GM19468 (cell line): ENCODE results near the gene FAM98C.

Source experiments
- ATAC-seq: cut with Tn5 transposase; IDR thresholded peaks from one replicate; pipeline ENCODE4 v1.9.1; 2021; ENCODE audit warnings: mild to moderate bottlenecking, moderate library complexity, moderate number of reproducible peaks; ENCODE audit not compliant: unreplicated experiment; ENCODE audit errors: extremely low read depth

FAM98C gene

DNA sequence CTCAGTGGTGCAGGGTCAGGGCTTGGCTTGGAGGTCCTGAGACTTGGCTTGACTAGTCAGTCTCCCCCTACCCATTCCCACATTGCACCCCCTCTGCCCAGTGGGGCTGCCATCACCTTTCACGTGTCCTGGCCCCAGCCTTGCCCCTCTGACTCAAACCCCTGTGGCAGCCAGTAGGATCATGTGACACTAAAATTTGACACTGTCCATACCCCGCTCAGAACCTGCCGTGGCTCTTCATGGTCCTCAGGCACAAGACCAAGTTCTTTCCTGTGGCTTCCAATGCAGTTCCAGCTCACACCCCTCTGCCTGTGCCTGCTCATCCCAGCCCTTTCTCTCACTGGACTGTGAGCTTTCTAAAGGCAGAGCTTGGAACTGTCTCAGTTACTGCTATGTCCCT lies 26.3 kb upstream of the FAM98C start:
- no peak for ATAC-seq

DNA sequence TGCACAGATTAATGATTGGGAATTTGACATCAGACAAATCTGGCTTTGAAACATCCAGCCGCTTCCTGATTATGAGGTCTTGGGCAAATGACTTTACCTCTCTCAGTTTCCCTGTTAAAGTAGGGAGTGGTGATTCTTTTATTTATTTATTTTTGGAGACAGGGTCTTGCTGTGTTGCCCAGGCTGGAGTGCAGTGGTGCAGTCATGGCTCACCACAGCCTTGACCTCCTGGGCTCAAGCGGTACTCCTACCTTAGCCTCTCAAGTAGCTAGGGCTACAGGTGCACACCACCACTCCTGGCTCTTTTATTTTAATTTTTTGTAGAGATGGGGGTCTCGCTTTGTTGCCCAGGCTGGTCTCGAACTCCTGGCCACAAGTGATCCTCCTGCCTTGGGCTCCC lies 25.8 kb upstream of the FAM98C start:
- no peak for ATAC-seq

DNA sequence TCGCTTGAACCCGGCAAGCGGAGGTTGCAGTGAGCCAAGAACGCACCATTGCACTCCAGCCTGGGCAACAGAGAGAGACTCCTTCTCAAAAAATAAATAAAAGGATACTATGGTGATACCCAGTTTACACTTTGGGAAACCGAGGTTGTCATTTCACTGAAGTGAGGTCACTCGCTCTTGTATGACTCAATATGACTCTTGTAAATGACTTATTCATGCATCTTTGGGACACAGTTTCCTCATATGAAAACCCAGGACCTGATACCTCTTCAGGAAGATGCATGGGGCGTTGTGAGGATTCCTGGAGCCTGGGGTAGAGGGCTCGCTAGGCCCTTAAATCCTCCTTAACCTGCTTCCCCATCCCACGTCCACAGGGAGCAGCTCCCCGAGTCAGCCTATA lies 24.0 kb upstream of the FAM98C start:
- ATAC-seq: no peak

- ATAC-seq: no peak
Observed at GRCh38 chr19:38381138-38381537, 21.8 kb upstream of the FAM98C start.

DNA sequence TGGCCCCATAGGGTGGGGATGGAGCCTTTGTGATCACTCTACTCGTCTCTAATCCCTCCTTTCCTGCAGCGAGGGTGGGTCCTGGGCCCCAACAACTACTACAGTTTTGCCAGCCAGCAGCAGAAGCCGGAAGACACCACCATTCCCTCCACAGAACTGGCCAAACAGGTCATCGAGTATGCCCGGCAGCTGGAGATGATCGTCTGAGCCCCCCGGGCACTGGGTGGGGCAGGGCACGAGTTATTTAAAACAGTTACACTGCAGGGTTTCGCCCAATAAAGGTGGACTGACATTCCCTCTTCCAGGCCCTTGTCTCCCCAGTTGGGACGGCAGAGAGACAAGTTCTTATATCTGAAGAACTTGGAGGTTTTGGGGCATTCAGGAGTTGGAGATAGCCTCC lies 19.7 kb upstream of the FAM98C start:
- no peak for ATAC-seq

- no peak for ATAC-seq
Observed at GRCh38 chr19:38383743-38384142, 19.1 kb upstream of the FAM98C start.

DNA sequence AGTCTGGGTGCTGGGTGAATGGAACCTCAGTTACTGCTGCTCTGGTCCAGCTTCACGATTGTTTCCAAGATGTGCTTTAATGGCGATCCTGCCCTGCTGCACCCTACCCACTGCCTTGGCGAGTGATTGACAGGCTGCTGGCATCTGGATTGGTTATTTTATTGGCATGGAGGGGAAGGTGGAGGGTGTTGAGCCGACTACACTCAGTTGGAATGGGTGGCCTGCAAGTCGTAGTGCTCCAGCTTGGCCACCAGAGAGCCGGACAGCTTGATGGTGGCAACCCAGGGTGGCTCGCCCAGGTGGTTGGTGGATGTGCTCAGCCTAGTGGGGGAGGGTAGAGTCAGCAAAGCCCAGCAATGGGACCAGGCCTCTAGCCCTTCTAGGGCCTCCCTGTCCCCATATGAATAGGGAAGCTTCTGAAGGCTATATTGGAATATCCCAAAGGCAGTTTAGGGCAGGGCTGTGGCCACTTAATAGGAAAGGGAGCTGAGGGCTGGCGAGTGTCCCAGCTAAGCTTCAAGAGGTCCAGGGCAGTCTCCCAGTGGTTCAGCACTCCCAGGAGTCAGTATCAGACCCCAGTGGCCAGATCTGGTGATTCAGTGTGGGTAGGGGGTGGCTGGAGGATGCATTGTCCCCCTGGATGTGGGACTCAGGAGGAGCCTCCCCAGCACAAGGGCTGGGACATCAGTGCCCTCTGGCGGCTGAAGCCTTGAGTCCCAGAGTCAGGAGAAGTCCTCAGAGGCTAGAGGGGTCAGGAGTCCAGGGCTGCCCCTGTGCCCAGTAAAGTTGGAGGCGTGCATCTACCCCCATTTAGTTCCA lies 18.5 kb upstream of the FAM98C start:
- no peak for ATAC-seq

GRCh38 chr19:38385057-38385803 lies 17.7 kb upstream of the FAM98C start:
- ATAC-seq: no peak

DNA sequence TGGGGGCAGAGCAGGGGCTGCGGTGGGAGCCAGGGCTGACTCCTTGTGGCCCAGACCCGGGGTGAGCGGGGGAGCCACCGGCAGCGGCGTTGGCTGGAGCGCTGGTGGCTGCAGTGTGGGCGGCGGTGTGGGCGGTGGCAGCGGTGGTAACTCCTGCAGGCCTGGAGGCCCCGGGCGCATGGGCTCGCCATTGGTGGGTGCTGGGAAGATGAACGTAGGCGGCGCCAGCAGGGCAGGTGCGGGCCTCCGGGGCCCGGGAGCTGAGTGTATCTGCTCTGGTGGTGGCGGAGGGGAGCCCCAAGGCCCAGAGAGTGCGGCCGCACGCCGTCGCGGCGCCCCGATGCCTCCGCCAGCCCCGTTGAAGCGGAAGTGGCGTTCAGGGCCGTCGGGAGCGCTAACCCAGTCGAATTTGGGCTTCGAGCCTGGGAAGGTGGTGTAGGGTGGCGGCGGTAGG lies 17.1 kb upstream of the FAM98C start:
- no peak for ATAC-seq

DNA sequence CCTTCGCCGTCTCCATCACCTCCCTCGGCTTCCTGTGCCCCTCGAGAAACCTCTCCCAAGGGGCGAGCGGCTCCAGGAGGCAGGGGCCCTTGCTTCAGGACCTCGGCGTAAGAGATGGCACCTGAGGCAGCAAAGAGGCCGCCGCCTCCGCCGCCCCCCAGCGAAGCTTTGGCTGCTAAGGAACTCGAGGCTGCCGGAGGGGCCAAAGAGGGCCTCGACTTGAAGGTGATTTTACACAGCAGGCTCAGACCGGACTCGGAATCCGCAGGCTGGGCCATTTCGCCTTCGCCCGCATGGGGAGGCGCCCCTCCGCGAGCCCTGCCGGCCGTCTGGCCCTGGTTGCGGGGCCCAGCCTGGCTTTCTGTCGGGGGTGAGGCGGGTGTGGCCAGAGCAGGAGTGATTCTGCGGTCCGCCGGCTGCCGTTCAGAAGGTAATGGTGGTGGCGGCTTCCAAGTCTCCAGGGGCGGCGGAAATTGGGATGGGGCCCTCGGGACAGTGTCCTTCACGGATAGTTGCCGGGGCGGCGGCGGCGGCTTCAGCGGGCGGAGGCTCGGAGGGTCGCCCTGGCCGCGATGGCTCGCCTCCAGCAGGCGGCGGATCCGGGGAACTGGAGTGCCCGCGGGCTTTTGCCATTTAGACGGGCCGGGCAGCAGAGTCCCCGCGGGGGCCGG lies 16.5 kb upstream of the FAM98C start:
- ATAC-seq: no peak

DNA sequence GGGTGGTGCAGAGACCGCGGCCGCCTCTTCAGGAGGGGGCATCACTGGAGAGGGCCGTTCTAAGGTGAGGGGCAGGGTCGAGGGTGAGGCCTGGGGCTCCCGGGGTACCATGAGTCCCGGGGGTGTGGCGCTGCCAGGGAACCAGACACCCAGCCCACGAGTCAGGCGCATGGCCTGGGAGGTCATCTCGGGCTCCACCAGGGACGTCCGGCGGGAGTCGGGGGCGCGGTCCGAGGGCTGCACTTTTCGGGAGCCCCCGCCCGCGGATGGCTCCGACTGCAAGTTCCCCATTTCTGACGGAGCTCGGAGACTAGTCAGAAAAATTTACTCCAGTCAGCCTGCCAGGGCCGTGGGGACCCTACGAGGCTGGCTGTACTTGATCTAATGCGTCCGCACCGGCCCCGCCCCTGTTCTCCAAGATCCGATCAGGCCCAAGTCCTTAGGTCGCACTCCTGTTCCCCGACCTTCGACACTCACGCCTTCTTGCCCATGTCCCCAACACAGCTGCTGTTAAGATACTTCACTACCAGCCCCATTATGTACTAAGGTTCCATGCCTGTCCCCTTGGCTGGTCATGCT lies 15.8 kb upstream of the FAM98C start:
- no peak for ATAC-seq

GRCh38 chr19:38387550-38388348 lies 15.1 kb upstream of the FAM98C start, which contains the start of gene GGN:
Gene GGN (minus strand): TSS chr19:38388034. CDS start chr19:38387261, 773 bp downstream.
- ATAC-seq: no peak

DNA sequence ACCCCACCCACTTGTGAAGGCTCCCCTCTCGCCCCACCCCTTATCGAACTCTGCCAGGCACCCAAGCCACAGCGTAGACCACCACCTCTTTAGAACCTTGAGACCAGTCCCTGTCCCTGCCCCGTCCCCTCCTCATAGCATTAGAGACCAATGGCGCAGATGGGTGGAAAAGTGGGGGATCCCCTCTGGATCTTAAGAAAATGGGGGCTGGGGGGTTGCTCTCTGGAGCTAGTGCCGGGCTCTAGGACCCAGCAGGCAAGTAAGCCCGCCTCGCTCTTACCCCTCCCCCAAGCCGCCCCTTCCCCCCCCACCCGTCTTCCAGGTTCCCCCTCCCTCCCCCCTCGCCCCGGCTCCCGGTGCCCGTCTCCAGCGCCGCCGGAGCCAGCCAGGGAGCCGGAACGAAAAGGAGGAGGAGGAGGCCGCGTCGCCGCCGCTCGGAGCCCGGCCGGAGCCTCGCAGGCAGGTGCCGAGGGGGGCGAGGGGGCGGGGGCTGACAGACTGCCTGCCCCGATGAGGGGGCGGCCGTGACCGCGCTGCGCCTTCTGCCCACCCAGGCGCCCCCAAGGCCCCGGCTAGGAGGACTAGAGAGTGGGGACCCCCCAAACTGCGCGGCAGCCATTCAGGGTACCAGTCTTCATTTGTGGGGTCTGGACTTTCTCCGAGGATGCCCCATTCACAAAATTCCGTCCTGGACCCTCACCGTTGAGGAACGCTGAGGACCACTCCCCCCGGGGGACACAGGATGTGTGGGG lies 14.4 kb upstream of the FAM98C start, which contains the start of gene SPRED3:
TSS of gene SPRED3 (plus strand) at position 349 of the 752 bp plus-strand sequence. CDS start 1,606 bp downstream, outside the sequence.
- ATAC-seq: no peak

GRCh38 chr19:38389101-38389925 lies 13.6 kb upstream of the FAM98C start:
- no peak for ATAC-seq

DNA sequence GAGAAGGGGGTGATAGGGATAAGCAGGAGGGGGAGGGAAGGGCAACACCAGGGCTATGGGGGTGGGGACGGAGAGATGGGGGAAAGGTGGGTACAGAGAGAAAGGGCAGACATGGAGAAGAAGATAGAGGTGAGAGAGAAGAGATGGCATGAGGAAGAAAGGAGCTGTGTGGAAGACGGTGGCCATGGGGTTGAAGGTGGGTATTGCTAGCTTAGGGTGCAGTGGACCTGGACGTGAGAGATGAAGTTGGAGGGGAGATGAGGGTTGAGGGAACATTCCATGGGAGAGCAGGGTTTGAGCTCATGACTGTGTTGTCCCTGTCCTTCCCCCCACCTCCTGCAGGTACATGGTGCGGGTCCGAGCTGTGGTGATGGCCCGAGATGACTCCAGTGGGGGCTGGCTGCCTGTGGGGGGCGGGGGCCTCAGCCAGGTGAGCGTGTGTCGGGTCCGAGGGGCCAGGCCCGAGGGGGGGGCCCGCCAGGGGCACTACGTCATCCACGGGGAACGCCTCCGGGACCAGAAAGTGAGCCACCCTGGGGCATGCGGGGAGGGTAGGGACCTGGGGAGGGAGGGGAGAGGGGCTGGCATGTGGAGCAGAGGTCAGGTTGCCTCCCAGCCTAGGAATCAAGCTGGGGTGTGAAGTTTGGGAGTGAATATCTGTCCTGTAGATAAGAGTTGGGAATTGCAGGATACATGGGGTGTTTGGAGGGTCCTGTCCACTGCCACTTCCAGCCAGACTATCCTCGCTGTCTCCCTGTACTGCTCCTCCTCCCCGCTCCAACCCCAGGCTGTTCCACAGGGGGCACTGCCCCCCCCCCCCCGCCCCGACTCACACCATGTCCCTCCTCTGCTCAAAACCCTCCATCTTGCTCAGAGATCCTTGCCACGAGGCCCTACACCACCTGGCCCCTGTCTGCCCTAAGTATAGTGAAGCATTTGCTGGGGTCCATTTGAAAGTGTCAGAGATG lies 12.7 kb upstream of the FAM98C start:
- ATAC-seq: no peak

DNA sequence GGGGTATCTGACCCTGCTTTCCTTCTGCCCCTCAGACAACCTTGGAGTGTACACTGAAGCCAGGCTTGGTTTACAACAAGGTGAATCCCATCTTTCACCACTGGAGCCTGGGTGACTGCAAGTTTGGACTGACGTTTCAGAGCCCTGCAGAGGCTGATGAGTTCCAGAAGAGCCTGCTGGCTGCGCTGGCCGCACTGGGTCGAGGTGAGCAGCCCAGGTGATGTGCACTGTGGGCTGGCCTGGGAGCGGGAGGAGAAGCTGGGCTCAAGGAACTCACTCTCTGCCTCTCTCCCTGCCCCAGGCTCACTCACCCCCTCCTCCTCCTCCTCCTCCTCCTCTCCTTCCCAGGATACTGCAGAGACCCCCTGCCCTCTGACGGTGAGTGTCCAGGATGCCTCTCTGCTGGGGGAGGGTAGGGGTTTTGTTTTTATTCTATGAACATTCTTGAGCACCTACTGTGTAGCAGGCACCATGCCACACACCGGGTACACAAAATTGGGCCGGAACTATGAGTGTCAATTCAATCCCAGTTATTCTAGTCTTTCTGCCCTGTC lies 10.9 kb upstream of the FAM98C start:
- no peak for ATAC-seq
